Activated T-cell treated with anti-CD3 and anti-CD28 coated beads for 4 hours (primary cell): ENCODE results near the gene SPEN.
"Not testable (repeated sequence)": the region's sequence is repeated elsewhere in the genome, so short reads cannot be mapped to it uniquely, and the experiment has no call there.

Source experiments
- DNase-seq: peaks from one replicate; pipeline ENCODE4 v3.0.0-alpha.2; 2020

SPEN gene

DNA sequence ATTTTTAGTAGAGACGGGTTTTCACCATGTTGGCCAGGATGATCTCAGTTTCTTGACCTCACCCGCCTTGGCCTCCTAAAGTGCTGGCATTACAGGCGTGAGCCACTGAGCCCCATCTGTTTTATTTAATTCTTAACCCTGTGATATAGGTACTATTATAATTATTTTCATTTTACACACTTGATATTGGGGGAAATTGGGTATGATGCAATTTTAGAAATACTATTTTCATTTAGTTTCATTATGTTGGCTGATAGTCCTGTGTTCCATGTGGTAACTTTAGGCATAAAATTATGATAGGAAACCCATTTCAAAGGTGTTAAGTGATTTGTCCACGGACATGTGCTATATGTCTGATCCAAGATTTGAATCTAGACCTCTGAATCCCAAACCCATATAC, 61.1 kb downstream of the SPEN start:
- DNase-seq, result no peak

DNA sequence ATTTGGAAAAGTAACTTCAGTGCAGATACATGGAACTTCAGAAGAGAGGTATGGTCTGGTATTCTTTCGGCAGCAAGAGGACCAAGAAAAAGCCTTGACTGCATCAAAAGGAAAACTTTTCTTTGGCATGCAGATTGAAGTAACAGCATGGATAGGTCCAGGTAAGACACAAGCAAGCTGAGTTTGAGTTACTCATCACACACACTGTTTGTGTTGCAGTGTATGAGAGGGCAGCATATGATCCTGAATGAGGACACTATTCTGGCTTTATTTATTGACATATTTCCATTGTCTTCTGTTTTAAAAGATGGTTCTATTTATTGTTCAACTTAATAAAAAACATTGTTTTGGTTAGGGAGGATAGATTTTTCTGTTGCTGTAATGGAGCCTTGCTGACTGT, 63.6 kb downstream of the SPEN start:
- DNase-seq, result no peak

DNA sequence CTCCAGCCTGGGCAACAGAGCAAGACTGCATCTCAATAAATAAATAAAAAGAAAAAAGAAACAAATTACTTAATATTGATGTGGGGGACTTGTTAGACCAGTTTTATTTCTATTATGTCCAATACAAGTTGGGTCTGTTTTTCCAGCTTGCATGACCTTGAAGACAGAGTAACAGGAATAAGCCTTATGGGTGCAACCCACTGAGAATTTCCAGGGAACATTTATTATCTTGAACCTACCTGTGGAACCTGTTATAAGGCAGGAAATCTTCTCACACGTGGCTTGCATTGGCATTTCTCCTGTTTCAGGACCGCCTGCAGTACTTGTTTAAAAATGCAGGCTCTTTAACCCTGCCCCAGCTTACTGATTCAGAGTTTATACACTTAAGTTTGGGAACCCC, 64.4 kb downstream of the SPEN start:
- DNase-seq, result no peak

DNA sequence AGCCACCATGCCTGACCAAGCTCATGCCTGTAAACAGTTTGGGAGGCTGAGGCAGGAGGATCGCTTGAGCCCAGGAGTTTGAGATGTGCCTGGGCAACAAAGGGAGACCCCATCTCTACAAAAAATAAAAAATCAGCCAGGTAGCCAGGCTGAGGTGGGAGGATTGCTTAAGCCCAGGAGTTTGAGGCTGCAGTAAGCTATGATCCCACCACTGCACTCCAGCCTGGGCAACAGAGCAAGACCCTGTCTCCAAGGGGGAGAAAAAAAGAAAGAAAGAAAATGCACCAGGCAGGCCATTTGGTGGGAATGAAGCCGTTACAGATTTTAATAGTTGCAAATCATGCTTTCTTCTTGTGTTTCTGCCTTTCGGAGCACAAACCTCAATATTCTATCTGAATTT, 66.1 kb downstream of the SPEN start:
- DNase-seq, result not testable (repeated sequence)

DNA sequence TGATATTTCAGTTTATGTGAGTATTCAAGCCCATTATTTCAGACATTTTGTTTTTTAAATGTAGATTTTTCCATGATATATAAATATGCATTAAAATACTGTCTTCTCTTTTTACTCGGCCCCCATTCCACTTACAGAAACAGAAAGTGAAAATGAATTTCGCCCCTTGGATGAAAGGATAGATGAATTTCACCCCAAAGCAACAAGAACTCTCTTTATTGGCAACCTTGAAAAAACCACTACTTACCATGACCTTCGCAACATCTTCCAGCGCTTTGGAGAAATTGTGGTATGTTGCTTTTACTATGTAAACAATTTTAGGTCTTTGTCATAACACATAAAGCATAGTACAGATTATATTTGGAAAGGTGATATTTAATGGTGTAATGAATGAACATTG, 68.5 kb downstream of the SPEN start:
- DNase-seq, result no peak

DNA sequence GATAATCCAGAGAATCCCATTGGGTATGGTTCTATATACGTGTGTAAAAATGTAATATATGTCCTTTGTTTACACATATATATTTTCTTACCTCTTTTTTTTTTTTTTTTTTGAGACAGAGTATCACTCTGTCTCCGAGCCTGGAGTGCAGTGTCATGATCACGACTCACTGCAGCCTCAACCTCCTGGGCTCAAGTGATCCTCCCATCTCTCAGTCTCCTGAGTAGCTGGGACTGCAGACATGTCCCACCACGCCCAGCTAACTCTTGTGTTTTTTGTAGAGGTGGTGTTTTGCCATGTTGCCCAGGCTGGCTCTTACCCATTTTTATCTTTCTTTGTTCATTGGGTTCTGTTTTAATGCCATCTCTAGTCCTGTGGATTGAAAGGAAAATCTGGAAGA, 68.9 kb downstream of the SPEN start:
- no peak for DNase-seq

DNA sequence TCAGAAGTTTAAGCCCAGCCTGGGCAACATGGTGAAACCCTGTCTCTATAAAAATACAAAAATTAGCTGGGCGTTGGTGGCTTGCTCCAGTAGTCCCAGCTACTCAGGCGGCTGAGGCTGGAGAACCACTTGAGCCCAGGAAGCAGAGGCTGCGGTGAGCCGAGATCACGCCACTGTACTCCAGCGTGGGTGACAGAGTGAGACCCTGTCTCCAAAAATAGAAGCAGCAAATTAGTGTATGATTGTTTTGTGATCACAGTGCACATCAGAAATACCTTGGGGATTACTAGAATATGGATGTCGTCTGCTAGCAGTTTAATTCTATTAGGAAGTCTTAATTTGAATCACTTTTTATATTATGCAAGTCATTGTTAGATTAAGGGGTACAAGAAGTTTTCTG, 69.4 kb downstream of the SPEN start:
- no peak for DNase-seq

DNA sequence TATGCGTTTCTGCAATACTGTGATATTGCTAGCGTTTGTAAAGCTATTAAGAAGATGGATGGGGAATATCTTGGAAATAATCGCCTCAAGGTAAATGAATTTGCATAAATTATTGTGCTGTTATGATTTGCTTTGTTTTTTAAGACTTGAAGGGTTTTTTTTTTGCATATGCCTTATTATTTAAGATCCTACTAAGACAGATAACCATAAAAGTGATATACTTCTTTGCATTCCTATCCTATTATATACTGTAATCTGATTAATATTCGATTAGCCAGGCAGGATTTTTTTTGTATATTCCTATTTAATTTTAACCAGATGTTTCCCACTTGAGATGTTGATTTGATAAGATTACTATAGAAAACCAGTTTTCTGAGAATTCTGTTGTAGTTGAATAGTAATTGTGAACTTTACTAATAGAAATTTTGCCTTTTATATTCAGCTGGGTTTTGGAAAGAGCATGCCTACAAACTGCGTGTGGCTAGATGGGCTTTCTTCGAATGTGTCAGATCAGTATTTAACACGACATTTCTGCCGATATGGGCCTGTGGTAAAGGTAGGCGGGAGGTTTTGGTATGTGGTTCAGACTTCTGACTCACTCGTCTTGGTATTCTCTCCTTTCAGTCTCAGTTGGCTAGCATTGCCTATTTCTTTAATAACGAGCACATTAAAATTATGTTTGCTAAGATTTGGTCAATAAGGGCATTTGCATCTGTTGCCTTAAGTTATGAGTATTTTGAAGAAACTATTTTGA, 71.6 kb downstream of the SPEN start:
- peak; percentile 57 for DNase-seq

DNA sequence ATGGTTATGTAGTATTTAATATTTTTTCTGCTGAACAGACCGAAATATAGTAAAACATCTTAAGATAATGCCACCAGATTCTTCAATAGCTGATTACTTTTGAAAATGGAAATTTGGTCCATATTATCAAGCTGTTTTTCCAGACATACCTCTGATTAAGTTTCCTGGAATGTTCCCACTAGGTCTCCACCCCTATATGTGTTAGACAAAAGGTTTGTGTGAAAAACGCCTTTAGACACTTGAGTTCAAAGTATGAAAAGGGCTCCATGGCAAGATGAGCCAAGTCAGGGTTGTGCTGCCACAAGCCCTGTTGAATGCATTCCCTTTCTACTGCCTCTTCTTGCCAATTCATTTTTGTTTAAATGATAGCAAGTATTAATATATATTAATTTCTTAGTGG, 75.7 kb downstream of the SPEN start:
- no peak for DNase-seq

DNA sequence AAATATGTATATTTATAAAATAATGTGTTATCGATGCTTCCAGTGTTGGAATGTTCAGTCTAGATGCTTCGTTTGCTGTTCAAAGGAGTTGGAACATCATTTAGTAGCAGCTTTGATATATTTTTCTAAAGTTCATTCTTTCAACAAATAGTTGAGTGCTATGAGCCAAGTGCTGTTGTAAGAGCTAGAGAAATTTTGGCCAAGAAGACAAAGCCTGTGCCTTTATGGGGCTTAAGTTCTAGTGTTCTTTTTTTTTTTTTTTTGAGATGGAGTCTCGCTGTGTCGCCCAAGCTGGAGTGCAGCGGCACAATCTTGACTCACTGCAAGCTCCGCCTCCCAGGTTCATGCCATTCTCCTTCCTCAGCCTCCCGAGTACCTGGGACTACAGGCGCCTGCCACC, 78.9 kb downstream of the SPEN start:
- DNase-seq, result not testable (repeated sequence)

DNA sequence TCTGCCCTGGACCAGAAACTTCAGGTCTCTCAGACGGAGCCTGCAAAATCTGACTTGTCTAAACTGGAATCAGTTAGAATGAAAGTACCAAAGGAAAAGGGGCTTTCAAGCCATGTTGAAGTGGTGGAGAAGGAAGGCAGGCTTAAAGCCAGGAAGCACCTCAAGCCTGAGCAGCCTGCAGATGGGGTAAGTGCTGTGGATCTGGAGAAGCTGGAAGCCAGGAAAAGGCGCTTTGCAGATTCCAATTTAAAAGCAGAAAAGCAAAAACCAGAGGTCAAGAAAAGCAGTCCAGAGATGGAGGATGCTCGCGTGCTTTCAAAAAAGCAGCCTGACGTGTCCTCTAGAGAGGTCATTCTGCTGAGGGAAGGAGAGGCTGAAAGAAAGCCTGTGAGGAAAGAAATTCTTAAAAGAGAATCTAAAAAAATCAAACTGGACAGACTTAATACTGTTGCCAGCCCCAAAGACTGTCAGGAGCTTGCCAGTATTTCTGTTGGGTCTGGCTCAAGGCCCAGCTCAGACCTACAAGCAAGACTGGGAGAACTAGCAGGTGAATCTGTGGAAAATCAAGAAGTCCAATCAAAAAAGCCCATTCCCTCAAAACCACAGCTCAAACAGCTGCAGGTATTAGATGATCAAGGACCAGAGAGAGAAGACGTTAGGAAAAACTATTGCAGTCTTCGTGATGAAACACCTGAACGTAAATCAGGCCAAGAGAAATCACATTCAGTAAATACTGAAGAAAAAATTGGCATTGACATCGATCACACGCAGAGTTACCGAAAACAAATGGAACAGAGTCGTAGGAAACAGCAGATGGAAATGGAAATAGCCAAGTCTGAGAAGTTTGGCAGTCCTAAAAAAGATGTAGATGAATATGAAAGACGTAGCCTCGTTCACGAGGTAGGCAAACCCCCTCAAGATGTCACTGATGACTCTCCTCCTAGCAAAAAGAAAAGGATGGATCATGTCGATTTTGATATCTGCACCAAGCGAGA, 81.8 kb downstream of the SPEN start:
- DNase-seq, result no peak

DNA sequence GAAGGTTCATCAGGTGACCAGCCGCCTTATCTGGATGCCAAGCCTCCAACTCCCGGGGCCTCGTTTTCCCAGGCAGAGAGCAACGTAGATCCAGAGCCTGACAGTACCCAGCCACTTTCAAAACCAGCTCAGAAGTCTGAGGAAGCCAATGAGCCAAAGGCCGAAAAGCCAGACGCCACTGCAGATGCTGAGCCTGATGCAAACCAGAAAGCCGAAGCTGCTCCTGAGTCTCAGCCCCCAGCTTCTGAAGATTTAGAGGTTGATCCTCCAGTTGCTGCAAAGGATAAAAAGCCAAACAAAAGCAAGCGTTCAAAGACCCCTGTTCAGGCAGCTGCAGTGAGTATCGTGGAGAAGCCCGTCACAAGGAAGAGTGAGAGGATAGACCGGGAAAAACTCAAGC, 83.9 kb downstream of the SPEN start:
- DNase-seq, result no peak

DNA sequence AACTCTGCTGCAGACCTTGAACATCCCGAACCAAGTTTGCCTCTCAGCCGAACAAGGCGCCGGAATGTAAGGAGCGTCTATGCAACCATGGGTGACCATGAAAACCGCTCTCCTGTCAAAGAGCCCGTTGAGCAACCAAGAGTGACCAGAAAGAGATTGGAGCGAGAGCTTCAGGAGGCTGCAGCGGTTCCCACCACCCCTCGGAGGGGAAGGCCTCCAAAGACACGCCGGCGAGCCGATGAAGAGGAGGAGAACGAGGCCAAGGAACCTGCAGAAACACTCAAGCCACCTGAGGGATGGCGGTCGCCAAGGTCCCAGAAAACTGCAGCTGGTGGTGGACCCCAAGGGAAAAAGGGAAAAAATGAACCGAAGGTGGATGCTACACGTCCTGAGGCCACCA, 84.4 kb downstream of the SPEN start:
- DNase-seq, result no peak

DNA sequence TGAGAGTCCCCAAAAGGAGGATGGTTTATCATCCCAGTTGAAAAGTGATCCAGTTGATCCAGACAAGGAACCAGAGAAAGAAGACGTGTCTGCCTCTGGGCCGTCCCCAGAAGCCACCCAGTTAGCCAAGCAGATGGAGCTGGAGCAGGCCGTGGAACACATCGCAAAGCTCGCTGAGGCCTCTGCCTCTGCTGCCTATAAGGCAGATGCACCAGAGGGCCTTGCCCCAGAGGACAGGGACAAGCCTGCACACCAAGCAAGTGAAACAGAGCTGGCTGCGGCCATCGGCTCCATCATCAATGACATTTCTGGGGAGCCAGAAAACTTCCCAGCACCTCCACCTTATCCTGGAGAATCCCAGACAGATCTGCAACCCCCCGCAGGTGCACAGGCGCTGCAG, 85.1 kb downstream of the SPEN start:
- no peak for DNase-seq

DNA sequence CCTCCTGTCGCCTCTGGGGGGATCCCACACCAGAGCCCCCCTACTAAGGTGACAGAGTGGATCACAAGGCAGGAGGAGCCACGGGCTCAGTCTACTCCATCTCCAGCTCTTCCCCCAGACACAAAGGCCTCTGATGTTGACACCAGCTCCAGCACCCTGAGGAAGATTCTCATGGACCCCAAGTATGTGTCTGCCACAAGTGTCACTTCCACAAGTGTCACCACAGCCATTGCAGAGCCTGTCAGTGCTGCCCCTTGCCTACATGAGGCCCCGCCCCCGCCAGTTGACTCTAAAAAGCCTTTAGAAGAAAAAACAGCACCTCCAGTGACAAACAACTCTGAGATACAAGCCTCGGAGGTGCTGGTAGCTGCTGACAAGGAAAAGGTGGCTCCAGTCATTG, 86.2 kb downstream of the SPEN start:
- no peak for DNase-seq

DNA sequence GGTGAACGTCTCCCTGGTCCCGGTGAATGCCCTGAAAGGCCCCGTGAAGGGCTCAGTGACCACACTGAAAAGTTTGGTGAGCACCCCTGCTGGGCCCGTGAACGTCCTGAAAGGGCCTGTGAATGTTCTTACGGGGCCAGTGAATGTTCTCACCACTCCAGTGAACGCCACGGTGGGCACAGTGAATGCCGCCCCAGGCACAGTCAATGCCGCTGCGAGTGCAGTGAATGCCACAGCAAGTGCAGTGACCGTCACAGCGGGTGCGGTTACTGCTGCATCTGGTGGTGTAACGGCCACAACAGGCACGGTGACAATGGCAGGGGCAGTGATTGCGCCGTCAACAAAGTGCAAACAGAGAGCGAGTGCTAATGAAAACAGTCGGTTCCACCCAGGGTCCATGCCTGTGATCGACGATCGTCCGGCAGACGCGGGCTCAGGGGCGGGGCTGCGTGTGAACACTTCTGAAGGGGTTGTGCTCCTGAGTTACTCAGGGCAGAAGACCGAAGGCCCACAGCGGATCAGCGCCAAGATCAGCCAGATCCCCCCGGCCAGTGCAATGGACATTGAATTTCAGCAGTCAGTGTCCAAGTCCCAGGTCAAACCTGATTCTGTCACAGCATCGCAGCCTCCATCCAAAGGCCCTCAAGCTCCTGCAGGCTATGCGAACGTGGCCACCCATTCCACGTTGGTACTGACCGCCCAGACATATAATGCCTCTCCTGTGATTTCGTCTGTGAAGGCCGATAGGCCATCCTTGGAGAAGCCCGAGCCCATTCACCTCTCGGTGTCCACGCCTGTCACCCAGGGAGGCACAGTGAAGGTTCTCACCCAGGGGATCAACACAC, 86.9 kb downstream of the SPEN start:
- DNase-seq, result no peak

DNA sequence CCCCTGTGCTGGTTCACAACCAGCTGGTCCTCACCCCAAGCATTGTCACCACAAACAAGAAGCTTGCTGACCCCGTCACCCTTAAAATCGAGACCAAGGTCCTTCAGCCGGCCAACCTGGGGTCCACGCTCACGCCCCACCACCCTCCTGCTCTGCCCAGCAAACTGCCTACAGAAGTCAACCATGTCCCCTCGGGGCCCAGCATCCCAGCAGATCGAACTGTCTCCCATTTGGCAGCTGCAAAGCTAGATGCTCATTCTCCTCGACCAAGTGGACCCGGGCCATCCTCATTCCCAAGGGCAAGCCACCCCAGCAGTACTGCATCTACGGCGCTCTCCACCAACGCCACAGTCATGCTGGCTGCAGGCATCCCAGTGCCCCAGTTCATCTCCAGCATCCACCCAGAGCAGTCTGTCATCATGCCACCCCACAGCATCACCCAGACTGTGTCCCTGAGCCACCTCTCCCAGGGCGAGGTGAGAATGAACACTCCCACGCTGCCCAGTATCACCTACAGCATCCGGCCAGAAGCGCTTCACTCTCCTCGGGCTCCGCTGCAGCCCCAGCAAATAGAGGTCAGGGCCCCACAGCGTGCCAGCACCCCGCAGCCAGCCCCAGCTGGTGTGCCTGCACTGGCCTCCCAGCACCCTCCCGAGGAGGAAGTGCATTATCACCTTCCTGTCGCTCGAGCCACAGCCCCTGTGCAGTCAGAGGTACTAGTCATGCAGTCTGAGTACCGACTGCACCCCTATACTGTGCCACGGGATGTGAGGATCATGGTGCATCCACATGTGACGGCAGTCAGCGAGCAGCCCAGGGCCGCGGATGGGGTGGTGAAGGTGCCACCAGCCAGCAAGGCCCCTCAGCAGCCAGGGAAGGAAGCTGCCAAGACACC, 87.8 kb downstream of the SPEN start:
- DNase-seq, result no peak

DNA sequence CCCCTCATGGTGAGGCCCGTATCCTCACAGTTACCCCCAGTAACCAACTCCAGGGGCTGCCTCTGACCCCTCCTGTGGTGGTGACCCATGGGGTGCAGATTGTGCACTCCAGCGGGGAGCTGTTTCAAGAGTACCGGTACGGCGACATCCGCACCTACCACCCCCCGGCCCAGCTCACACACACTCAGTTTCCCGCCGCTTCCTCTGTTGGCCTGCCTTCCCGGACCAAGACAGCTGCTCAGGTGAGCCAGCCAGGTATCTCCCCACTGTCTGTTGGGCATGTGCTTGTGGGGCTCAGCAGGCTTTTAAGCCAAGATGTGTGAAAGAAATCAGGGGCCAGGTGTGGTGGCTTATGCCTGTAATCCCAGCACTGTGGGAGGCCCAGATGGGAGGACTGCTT, 88.5 kb downstream of the SPEN start:
- no peak for DNase-seq

DNA sequence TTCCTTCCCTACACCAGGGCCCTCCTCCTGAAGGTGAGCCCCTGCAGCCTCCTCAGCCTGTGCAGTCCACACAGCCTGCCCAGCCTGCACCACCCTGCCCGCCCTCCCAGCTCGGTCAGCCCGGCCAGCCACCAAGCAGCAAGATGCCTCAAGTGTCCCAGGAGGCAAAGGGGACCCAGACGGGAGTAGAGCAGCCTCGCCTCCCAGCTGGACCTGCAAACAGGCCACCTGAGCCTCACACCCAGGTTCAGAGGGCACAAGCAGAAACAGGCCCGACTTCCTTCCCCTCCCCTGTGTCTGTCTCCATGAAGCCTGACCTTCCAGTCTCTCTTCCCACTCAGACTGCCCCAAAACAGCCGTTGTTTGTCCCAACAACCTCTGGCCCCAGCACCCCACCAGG, 89.6 kb downstream of the SPEN start:
- DNase-seq, result no peak

DNA sequence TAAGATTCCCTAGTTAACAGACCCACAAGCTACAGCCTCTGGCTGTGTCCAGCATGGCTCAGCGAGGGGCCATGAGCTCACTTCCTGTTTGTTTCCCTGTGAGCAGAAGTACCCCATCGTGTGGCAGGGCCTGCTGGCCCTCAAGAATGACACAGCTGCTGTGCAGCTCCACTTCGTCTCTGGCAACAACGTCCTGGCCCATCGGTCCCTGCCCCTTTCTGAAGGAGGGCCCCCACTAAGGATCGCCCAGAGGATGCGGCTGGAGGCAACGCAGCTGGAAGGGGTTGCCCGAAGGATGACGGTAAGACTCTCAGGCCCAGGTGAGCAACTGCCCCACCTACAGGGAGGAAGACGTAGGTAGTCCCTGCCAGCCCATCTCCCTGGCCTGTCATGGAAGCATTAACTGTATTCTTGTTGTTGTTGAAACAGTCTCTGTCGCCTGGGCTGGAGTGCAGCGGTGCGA, 90.2 kb downstream of the SPEN start:
- DNase-seq, result no peak

DNA sequence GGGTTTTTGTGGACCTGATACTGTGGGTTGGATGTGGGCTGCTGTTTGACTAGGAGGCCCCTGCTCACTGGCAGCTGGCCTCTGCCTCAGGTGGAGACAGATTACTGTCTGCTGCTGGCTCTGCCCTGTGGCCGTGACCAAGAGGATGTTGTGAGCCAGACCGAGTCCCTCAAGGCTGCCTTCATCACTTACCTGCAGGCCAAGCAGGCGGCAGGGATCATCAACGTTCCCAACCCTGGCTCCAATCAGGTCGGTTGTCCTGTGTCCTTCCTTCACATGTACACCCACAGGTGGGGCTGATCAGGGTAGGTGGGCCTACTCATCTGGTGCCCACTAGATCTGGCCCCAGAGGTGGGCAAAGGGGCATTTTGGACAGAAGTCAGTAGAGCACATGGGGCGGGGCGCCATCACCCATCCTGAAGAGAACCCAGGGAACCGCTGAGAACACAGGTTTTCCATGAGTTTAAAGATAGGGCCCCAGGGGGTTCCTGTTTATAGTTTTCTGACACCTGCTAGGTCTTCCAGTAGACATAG, 91.2 kb downstream of the SPEN start:
- DNase-seq, result no peak
